GM18511 (cell line): ENCODE results near the gene ELOVL5.

Experiments
- ATAC-seq: cut with Tn5 transposase; IDR thresholded peaks from one replicate; pipeline ENCODE4 v1.9.1; 2021; ENCODE audit warnings: mild to moderate bottlenecking, moderate library complexity; ENCODE audit not compliant: unreplicated experiment

Gene ELOVL5

DNA sequence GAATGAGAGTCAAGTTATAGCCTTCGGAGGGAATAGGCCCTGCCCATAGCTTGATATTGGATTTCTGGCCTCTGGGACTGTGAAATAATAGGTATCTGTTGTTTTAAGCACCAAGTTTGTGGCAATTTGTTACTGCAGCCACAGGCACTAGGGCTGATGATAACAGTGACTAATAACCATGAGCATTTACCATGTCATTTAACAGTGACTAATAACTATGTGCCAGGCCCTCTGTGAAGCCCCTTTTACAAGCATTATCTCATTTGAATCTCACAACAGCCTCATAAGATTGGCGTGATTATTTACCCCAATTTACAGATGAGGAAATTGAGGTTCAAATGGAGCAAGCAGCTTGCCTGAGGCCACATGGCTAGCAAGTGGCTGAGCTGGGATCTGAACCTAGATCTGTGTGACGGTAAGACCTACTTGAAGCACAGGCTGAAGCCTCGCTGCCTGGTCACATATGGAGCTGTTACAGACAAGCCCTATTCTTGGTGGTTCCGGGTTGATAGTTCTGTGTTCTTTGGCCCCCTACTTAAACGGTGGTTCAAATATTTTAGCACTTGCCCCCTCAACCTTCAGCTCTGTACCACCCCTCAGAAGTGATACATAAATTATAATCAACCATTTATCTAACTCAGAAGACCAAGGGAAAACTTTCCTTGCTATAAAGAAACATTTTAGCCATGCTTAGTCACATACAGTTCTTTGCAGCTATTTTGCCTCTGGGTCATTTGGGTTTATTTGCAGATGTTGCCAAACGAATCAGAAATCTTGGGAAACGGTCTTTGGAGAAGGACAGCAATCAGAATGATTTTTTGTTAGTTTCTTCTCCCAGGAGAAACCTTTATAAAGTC, 98.3 kb downstream of the ELOVL5 start:
- ATAC-seq, result no peak

DNA sequence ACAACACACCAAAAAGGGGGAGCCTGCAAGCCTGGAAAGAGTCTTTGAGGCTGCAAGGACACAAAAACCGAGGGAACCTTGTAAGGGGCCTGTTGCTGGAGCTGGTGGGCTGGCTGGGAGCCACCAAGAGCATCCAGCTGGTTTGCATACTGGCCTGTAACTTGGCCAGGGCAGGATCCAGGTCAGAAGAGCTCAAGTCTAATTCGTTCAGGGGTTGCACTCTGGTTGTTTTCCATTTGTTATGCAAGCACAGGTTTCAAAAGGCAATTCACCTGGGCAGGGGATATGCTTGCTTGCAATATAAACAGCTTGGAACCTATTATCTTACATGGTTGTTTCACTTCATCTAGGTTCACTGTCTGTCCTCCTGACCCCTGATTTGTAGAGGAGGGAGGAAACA, 101.8 kb downstream of the ELOVL5 start:
- no peak for ATAC-seq

- peak; percentile 94 for ATAC-seq
Observed at GRCh38 chr6:53244958-53245357, 103.8 kb downstream of the ELOVL5 start.

GRCh38 chr6:53244399-53244931, 104.3 kb downstream of the ELOVL5 start:
- ATAC-seq, result no peak

DNA sequence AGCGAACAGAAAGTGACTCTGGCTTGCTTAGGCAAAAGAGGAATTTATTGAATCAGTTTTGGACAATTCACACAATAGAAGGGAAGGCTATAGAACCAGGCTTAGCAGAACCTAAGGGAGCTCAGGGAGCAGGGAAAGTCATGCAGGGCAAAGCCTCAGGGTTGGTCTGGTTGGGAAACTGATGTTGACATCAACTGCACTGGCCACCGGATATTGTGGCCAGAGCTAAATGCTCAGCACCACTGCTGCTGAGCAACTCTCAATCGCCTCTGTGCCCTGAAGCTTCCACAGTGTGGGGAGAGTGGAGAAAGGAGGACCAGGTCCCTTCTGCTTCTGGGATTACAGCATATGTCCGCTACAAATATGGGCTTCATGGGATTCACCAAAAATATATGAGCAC, 106.8 kb downstream of the ELOVL5 start:
- ATAC-seq, result no peak

DNA sequence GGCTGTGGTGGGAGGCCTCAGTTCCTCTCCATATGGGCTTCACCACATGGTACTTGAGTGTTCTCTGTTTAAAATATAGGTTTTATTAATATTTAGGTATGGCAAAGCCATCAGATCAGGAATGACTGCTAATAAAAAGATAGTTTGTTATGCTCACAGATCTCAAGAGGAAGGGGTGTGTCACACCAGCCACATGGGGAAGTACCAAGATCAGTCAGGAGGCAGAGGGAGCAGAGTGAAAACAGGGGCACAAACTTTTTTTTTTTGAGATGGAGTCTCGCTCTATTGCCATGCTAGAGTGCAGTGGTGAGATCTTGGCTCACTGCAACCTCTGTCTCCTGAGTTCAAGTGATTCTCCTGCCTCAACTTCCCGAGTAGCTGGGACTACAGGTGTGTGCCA, 108.0 kb downstream of the ELOVL5 start:
- ATAC-seq, result no peak

DNA sequence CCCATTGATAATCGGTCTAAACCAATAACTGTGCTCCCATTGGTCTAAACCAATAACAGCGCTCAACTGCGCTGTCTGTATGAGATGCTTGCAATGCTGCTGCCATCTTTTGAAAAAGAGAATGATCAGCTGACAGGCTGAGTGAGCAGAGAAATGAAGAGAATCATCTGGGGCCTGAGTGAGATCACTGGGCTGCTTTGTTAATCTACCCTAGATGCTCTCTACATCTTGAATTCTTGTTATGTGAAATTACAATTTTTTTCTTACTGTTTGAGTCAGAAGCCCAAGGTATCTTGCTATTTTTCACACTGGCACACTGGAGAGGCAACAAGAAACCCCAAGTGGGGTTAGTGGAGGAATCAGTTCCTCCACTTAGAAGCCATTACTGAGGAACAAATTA, 108.6 kb downstream of the ELOVL5 start:
- no peak for ATAC-seq

DNA sequence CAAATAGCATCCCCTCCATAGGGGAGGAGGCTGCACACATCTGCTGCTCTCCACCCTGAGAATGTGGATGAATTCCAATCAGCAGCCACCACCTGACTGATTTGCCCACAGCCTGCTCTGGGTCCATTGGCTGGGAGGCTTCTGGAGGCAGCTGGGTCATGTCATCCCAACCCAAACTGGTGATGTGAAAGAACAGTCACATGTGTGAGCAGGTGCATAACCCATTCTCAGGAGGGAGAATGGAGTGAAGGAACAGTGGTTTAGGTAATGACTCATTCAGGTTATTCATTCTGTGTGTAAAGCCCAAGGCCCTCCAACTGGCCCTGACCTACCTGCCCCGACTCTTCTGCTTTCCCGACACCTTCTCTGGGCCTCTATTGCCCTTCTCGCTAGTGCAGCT, 109.2 kb downstream of the ELOVL5 start:
- peak; percentile 79 for ATAC-seq

GRCh38 chr6:53238311-53238710, 110.4 kb downstream of the ELOVL5 start:
- ATAC-seq, result no peak

DNA sequence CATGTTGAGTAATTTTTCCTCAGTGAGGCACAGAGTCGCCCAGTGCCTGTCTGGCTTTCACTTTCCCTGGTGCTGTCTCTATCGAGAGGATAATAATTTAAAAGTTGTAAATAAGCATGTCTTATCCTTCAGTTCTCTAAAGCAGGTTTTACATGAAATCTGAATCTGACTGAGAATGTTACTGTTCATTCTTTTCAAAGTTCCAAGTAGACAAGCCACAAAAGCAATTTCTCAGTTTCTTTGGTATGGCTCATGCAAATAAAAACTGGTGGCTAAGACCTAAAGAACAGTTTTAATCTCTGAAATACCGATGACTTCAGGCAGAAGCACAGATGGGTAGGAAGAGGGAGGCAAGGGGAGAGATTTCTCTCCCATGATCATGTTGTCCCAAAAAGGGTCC, 112.5 kb downstream of the ELOVL5 start:
- ATAC-seq, result peak; percentile 24

DNA sequence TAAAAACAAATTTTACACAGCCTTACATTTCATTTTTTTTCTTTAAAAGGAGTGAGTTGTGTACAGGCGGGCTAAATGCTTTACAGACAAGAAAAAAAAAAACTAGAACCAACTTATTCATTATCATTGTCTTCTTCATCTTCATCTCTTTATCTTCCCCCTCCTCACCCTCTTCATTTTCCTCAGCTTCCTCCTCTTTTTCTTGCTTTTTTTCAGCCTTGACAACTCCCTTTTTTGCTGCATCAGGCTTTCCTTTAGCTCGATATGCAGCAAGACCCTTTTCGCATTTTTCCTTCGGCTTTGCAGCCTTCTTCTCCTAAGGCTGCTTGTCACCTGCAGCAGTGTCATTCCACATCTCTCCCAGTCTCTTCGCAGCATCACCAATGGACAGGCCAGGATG, 113.2 kb downstream of the ELOVL5 start:
- no peak for ATAC-seq

DNA sequence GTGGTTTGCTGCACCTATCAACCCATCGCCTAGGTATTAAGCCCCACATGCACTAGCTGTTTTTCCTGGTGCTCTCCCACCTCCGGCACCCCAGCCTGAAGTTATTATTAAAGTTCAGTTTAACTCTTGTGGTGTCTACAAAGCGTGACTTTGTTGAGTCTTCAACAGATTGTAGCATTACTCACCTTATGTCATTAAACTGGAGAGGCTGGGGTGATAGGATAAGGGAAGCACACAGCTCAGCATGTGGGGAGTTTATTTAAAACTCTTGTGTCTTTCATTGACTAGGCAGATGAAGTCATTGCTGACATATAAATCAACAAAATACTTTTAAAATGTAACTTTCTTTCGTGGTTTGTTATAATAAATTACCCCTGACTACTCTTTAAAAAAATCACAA, 115.4 kb downstream of the ELOVL5 start:
- no peak for ATAC-seq

DNA sequence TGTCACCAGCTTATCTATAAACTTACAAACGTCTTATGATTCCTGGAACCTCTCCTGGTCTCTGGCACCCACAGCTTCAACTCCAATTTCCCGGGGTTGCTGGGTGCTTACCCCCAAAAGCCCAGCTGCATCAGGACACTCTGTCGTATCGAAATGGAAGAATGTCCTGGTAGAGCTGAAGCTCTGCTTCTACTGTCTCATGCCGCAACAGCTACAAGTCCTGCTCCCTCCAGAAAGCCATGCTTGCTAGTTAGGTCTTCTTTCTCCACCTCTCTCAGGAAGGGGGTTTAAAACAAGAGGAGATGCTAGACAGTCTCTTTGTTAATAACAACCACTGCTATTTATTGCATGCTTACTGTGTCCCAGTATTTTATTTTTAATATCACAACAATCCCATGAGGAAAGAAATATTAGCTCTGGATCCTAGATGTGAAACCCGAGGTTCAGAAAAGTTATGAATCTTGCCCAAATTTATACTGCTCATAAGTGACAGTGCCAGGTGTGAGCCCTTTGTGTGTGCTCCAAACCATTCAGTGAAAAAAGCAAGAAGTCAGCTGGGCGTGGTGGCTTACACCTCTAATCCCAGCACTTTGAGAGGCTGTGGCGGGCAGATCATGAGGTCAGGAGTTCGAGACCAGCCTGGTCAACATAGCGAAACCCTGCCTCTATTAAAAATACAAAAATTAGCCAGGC, 117.8 kb downstream of the ELOVL5 start:
- no peak for ATAC-seq

DNA sequence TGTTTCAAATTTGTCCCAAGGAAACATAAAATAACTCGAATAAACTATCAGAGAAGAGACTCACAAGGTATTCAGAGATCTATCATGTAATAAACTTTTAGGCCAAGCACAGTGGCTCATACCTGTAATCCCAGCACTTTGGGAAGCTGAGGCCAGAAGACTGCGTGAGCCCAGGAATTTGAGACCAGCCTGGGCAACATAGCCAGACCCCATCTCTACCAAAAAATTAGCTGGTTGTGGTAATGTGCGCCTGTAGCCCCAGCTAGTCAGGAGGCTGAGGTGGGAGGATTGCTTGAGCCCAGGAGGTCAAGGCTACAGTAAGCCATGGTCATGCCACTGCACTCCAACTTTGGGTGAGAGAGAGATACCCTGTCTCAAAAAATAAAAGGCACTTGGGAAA, 120.9 kb downstream of the ELOVL5 start:
- ATAC-seq, result no peak

GRCh38 chr6:53220605-53221004, 128.1 kb downstream of the ELOVL5 start:
- ATAC-seq, result no peak
